GM12872 (cell line): ENCODE measurements around the gene PCCA.

Experiments
- CTCF ChIP-seq: IDR thresholded peaks from 3 replicates; pipeline ENCODE4 v1.5.1; 2011; ENCODE audit warnings: low read depth, mild to moderate bottlenecking, low read length, moderate library complexity; ENCODE audit not compliant: insufficient read depth

PCCA gene

GRCh38 chr13:100131863-100132574 is 43.1 kb downstream of the PCCA start:
- no peak for TF ChIP-seq CTCF

- TF ChIP-seq CTCF = no peak
These were observed 50.1 kb downstream of the PCCA start for GRCh38 chr13:100138859-100139491.

- no peak for TF ChIP-seq CTCF
These were observed 50.9 kb downstream of the PCCA start for GRCh38 chr13:100139817-100140216.

GRCh38 chr13:100140441-100140840 is 51.5 kb downstream of the PCCA start:
- TF ChIP-seq CTCF = no peak

GRCh38 chr13:100146534-100146933 is 57.6 kb downstream of the PCCA start:
- no peak for TF ChIP-seq CTCF

- no peak for TF ChIP-seq CTCF
These were observed 58.9 kb downstream of the PCCA start for GRCh38 chr13:100147825-100148224.

GRCh38 chr13:100148422-100148821 is 59.5 kb downstream of the PCCA start:
- TF ChIP-seq CTCF = no peak
